Measurements from ENCODE around the gene TENT4A. TPM values are rescaled to one million over a fixed set of nuclear protein-coding genes. Genes with fewer than 3 reads are reported as not detected.

TENT4A gene
- total and polyA plus RNA-seq, 12 donors = 4.2 to 13.7 (median 11.3) TPM

DNA sequence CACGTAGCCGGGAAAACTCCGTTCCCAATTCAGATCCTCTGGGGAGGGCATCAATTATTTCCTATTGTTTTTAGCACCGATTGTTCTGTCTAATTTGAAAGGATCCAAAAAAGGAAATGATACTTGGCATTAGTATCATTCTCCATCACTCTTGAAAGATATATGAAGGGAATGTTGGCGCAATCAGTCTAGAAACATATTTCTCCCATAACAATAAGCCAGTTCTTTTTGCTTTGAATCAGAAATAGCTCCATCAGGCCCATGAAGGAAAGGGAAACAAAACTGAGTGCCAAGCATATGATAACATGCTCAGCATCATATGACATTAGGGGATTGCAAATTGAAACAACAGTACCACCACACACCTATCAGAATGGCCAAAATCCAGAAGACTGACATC is 40.2 kb upstream of the TENT4A start:
- H3K4me1 ChIP-seq = no peaks in the 10 kb centered on the region
- no peak overlapping the region for H3K27ac ChIP-seq
- no peak overlapping the region for H3K4me3 ChIP-seq
- DNase-seq (no peak), ATAC-seq (no peak)
- WGBS, 2 donors = 63 to 76% methylated on average over 5 of the region's 5 CpGs
- no peaks in the 10 kb centered on the region for H3K27me3 ChIP-seq
- TF ChIP-seq, protein P1, sequence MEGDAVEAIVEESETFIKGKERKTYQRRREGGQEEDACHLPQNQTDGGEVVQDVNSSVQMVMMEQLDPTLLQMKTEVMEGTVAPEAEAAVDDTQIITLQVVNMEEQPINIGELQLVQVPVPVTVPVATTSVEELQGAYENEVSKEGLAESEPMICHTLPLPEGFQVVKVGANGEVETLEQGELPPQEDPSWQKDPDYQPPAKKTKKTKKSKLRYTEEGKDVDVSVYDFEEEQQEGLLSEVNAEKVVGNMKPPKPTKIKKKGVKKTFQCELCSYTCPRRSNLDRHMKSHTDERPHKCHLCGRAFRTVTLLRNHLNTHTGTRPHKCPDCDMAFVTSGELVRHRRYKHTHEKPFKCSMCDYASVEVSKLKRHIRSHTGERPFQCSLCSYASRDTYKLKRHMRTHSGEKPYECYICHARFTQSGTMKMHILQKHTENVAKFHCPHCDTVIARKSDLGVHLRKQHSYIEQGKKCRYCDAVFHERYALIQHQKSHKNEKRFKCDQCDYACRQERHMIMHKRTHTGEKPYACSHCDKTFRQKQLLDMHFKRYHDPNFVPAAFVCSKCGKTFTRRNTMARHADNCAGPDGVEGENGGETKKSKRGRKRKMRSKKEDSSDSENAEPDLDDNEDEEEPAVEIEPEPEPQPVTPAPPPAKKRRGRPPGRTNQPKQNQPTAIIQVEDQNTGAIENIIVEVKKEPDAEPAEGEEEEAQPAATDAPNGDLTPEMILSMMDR (IDR thresholded peaks at IDR 0.05) = no peak
- peaks cover 0 to 8% (median 0%) of the 10 kb centered on the region in 11 donors for H3K9me3 ChIP-seq
- peaks cover 0 to 18% (median 0%) of the 10 kb centered on the region in 9 donors for H3K36me3 ChIP-seq
- intact Hi-C loops (cut with DNase I) = no loop called here

DNA sequence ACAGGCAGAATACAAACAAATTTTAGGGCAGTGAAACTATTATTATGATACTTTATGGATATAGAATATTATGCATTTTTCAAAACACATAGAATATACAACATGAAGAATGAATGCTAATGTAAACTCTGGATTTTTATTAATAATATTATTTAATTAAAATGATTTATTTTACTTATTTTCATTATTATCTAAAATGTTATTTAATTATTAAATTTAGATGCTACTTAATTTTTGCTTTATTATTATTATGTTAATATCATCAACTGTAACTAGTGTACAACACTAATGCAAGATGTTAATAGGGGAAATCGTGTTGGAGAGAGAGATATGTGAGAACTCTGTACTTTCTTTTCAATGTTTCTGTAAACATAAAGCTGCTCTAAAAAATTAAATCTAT is 39.3 kb upstream of the TENT4A start:
- ATAC-seq (no peak), DNase-seq (no peak)
- Histone ChIP-seq H3K9me3 (peaks cover 0 to 8% (median 0%) of the 10 kb centered on the region in 11 donors), H3K4me3 (no peak overlapping the region), H3K27ac (no peak overlapping the region), H3K36me3 (peaks cover 0 to 18% (median 0%) of the 10 kb centered on the region in 9 donors), H3K27me3 (no peaks in the 10 kb centered on the region), H3K4me1 (no peaks in the 10 kb centered on the region)
- TF ChIP-seq, protein P1 (IDR thresholded peaks at IDR 0.05) = no peak
- intact Hi-C loops (cut with DNase I) = no loop called here
- 95 to 100% methylated on average over 1 of the region's 1 CpG for WGBS, 2 donors

DNA sequence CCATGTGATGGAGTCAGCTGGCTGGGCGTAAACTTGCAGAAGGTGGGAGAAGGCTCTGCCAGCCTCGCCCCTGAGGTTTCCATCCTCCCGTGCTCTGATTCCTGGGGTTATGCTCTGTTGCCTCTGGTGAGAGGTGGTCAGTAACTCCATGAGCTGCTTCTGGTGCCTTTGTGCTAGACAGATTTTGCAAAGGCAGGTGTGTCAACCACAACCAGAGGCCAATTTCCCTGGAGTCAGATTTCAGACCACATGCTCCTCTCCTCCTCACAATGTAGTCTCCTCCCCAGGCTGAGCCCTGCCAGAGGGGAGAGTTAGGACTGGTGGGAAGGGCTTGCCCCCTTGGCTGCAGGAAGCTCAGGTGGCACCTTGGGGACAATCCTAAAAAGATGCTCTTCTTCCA is 38.8 kb upstream of the TENT4A start:
- Histone ChIP-seq H3K4me1 (no peaks in the 10 kb centered on the region), H3K9me3 (peaks cover 0 to 8% (median 0%) of the 10 kb centered on the region in 11 donors), H3K36me3 (peaks cover 0 to 17% (median 0%) of the 10 kb centered on the region in 9 donors), H3K27me3 (no peaks in the 10 kb centered on the region), H3K4me3 (no peak overlapping the region), H3K27ac (no peak overlapping the region)
- WGBS, 2 donors = 98% methylated on average over 3 of the region's 3 CpGs
- intact Hi-C loops (cut with DNase I) = no loop called here
- TF ChIP-seq, protein P1 (IDR thresholded peaks at IDR 0.05) = no peak
- DNase-seq (no peak), ATAC-seq (no peak)

DNA sequence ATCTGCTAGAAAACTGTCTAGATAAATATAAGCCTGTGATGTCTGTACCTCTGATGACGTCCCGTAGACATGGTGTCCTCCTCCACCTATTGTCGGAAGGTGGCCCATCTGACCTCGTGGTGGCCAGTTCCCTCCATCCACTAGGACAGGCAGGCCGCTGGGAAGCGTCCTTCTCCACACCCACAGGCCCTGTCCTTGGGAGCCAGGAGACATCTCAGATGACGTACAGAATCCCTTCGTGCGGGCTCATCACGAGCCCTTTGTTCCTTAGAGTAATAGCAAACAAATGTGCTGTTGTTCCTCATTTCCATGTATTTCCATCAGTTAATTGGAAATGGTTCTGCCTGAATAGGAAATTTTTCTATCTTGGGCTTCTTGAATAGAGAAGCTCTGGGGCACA is 38.3 kb upstream of the TENT4A start:
- Histone ChIP-seq H3K4me1 (no peaks in the 10 kb centered on the region), H3K27ac (no peak overlapping the region), H3K4me3 (no peak overlapping the region), H3K9me3 (peaks cover 0 to 8% (median 0%) of the 10 kb centered on the region in 11 donors), H3K36me3 (peaks cover 0 to 12% (median 0%) of the 10 kb centered on the region in 9 donors), H3K27me3 (no peaks in the 10 kb centered on the region)
- no peak for DNase-seq
- 93 to 96% methylated on average over 10 of the region's 10 CpGs for WGBS, 2 donors
- no peak for ATAC-seq
- TF ChIP-seq, protein P1 (IDR thresholded peaks at IDR 0.05) = no peak
- intact Hi-C loops (cut with DNase I) = no loop called here

Data from heart right ventricle (tissue), 16 donors.